ENCODE data around the gene KCNS3.

KCNS3 gene

DNA sequence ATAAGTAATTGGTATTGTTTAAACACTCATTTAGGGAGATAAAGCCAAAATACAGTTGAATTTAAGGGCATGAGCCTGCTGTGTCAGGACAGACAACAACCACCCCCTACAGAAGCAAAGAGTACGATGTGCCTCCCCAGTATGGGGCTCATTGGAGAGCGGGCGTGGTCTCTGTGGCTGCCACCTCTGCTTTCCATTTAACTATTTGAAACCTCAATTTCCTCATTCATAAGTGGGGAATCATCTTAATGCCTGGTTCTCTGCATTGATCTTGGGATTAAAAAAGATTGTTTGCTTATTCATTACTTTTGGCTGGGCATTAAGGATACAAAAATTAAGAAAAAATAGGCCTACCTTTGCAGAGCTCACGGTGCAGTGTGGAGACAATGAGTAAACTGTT, 21.4 kb downstream of the KCNS3 start:
- Histone ChIP-seq H3K4me2 (ENCODE audit: low read length, poor library complexity, severe bottlenecking) (no peak overlapping the region), H3K79me1 (replicated peaks; ENCODE audit: low read length, poor library complexity, severe bottlenecking) (peaks cover 14% of the 10 kb centered on the region), H3K27me3 (ENCODE audit: control insufficient read depth in 1 of 2, insufficient read depth in 1 of 2, low read length in 2 of 2) (no peaks in the 10 kb centered on the region), H3K9ac (ENCODE audit: low read length) (no peak overlapping the region), H3K14ac (ENCODE audit: low read length in 2 of 2) (no peak overlapping the region), H3K4me3 (ENCODE audit: insufficient read depth in 1 of 2, low read depth in 1 of 2, low read length in 2 of 2) (no peak overlapping the region), H3K18ac (ENCODE audit: low read depth in 1 of 2, low read length in 2 of 2) (no peak overlapping the region), H3K23ac (ENCODE audit: low read length in 2 of 2) (no peak overlapping the region), H3K36me3 (ENCODE audit: control insufficient read depth in 1 of 2, insufficient read depth in 2 of 2, low read depth in 1 of 2, low read length in 2 of 2) (no peaks in the 10 kb centered on the region), H3K4me1 (ENCODE audit: control insufficient read depth, insufficient read depth, low read depth, low read length) (peaks cover 4% of the 10 kb centered on the region), H3K27ac (ENCODE audit: low read length, poor library complexity, severe bottlenecking) (no peak overlapping the region), H2BK5ac (ENCODE audit: low read depth, low read length, poor library complexity, severe bottlenecking) (no peak overlapping the region), H3K4ac (ENCODE audit: low read depth in 1 of 2, low read length in 2 of 2) (no peak overlapping the region), H4K8ac (ENCODE audit: low read length) (no peak overlapping the region), H2AFZ (ENCODE audit: low read depth, low read length) (no peak overlapping the region), H2BK120ac (ENCODE audit: low read depth, low read length) (no peak overlapping the region), H3K9me3 (ENCODE audit: control insufficient read depth, low read length) (no peaks in the 10 kb centered on the region), H2BK15ac (ENCODE audit: low read depth, poor library complexity, severe bottlenecking) (no peak overlapping the region), H2AK5ac (ENCODE audit: low read length, severe bottlenecking) (no peak overlapping the region), H4K91ac (ENCODE audit: low read length) (no peak overlapping the region), H2BK12ac (ENCODE audit: low read length in 2 of 2) (no peak overlapping the region)
- DNase-seq: no peak
- 81% methylated on average over 2 of the region's 4 CpGs for WGBS

DNA sequence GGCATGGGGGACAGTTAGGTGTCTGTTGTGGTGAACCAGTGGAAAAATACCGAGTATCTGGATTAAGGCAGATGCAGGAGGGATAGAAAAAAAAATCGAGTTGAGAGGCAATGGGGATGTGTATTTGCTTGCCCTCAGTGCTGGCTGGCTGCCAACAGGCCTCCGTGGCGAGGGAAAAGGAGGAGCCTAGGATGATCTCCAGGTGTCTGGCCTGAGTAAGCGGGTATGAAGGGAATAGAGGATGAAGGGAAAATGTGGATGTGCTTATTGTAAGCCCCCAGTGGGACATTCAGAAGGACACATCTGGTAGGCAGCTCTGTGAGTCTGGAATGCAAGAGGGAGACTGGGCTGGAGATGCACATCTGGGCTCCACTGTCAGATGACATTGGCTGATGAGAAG, 22.8 kb downstream of the KCNS3 start:
- H3K23ac ChIP-seq (ENCODE audit: low read length in 2 of 2): no peak overlapping the region
- no peak overlapping the region for H2AFZ ChIP-seq (ENCODE audit: low read depth, low read length)
- H3K9me3 ChIP-seq (ENCODE audit: control insufficient read depth, low read length): no peaks in the 10 kb centered on the region
- H3K4me1 ChIP-seq (ENCODE audit: control insufficient read depth, insufficient read depth, low read depth, low read length): peaks cover 4% of the 10 kb centered on the region
- no peak overlapping the region for H3K9ac ChIP-seq (ENCODE audit: low read length)
- no peak overlapping the region for H2AK5ac ChIP-seq (ENCODE audit: low read length, severe bottlenecking)
- DNase-seq: no peak
- H3K4me2 ChIP-seq (ENCODE audit: low read length, poor library complexity, severe bottlenecking): no peak overlapping the region
- H2BK12ac ChIP-seq (ENCODE audit: low read length in 2 of 2): no peak overlapping the region
- no peak overlapping the region for H3K4ac ChIP-seq (ENCODE audit: low read depth in 1 of 2, low read length in 2 of 2)
- no peak overlapping the region for H3K27ac ChIP-seq (ENCODE audit: low read length, poor library complexity, severe bottlenecking)
- no peaks in the 10 kb centered on the region for H3K27me3 ChIP-seq (ENCODE audit: control insufficient read depth in 1 of 2, insufficient read depth in 1 of 2, low read length in 2 of 2)
- peaks cover 13% of the 10 kb centered on the region for H3K79me1 ChIP-seq (replicated peaks; ENCODE audit: low read length, poor library complexity, severe bottlenecking)
- no peak overlapping the region for H4K91ac ChIP-seq (ENCODE audit: low read length)
- H2BK120ac ChIP-seq (ENCODE audit: low read depth, low read length): no peak overlapping the region
- WGBS: 53% methylated on average over 5 of the region's 5 CpGs
- no peak overlapping the region for H3K14ac ChIP-seq (ENCODE audit: low read length in 2 of 2)
- no peak overlapping the region for H2BK15ac ChIP-seq (ENCODE audit: low read depth, poor library complexity, severe bottlenecking)
- H3K36me3 ChIP-seq (ENCODE audit: control insufficient read depth in 1 of 2, insufficient read depth in 2 of 2, low read depth in 1 of 2, low read length in 2 of 2): no peaks in the 10 kb centered on the region
- H4K8ac ChIP-seq (ENCODE audit: low read length): no peak overlapping the region
- no peak overlapping the region for H2BK5ac ChIP-seq (ENCODE audit: low read depth, low read length, poor library complexity, severe bottlenecking)
- no peak overlapping the region for H3K4me3 ChIP-seq (ENCODE audit: insufficient read depth in 1 of 2, low read depth in 1 of 2, low read length in 2 of 2)
- no peak overlapping the region for H3K18ac ChIP-seq (ENCODE audit: low read depth in 1 of 2, low read length in 2 of 2)

DNA sequence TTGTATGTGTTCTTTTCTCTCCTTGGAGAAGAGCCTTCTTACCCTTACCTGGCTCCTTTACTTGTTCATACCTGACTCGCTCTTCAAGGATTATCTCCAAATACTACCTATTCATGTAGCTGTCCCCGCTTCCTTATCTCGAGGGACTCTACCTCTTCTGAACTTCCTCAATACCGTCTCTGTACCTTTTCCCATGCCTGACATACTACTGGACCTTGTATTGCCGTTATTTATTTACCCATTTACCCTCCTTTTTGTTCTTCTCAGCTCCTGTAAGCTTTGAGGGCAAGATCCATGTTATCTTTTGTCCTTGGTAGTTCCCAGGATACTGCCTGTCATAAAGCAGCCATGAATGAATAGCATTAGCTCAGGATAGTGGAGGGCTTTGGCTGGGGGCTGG, 32.5 kb downstream of the KCNS3 start:
- H3K27me3 ChIP-seq (ENCODE audit: control insufficient read depth in 1 of 2, insufficient read depth in 1 of 2, low read length in 2 of 2): no peaks in the 10 kb centered on the region
- no peak overlapping the region for H2BK12ac ChIP-seq (ENCODE audit: low read length in 2 of 2)
- H2BK15ac ChIP-seq (ENCODE audit: low read depth, poor library complexity, severe bottlenecking): no peak overlapping the region
- no peak overlapping the region for H3K18ac ChIP-seq (ENCODE audit: low read depth in 1 of 2, low read length in 2 of 2)
- no peak overlapping the region for H3K27ac ChIP-seq (ENCODE audit: low read length, poor library complexity, severe bottlenecking)
- H2BK120ac ChIP-seq (ENCODE audit: low read depth, low read length): no peak overlapping the region
- H2AK5ac ChIP-seq (ENCODE audit: low read length, severe bottlenecking): no peak overlapping the region
- no peak overlapping the region for H3K4me2 ChIP-seq (ENCODE audit: low read length, poor library complexity, severe bottlenecking)
- H3K36me3 ChIP-seq (ENCODE audit: control insufficient read depth in 1 of 2, insufficient read depth in 2 of 2, low read depth in 1 of 2, low read length in 2 of 2): no peaks in the 10 kb centered on the region
- H2BK5ac ChIP-seq (ENCODE audit: low read depth, low read length, poor library complexity, severe bottlenecking): no peak overlapping the region
- H3K9ac ChIP-seq (ENCODE audit: low read length): no peak overlapping the region
- H4K91ac ChIP-seq (ENCODE audit: low read length): no peak overlapping the region
- no peak overlapping the region for H3K14ac ChIP-seq (ENCODE audit: low read length in 2 of 2)
- H3K4ac ChIP-seq (ENCODE audit: low read depth in 1 of 2, low read length in 2 of 2): no peak overlapping the region
- H3K4me1 ChIP-seq (ENCODE audit: control insufficient read depth, insufficient read depth, low read depth, low read length): no peaks in the 10 kb centered on the region
- no peak overlapping the region for H3K4me3 ChIP-seq (ENCODE audit: insufficient read depth in 1 of 2, low read depth in 1 of 2, low read length in 2 of 2)
- H3K23ac ChIP-seq (ENCODE audit: low read length in 2 of 2): no peak overlapping the region
- no peaks in the 10 kb centered on the region for H3K9me3 ChIP-seq (ENCODE audit: control insufficient read depth, low read length)
- 70% methylated on average over 5 of the region's 5 CpGs for whole genome bisulfite sequencing
- H4K8ac ChIP-seq (ENCODE audit: low read length): no peak overlapping the region
- no peak overlapping the region for H2AFZ ChIP-seq (ENCODE audit: low read depth, low read length)
- peaks cover 14% of the 10 kb centered on the region for H3K79me1 ChIP-seq (replicated peaks; ENCODE audit: low read length, poor library complexity, severe bottlenecking)
- no peak for DNase-seq

DNA sequence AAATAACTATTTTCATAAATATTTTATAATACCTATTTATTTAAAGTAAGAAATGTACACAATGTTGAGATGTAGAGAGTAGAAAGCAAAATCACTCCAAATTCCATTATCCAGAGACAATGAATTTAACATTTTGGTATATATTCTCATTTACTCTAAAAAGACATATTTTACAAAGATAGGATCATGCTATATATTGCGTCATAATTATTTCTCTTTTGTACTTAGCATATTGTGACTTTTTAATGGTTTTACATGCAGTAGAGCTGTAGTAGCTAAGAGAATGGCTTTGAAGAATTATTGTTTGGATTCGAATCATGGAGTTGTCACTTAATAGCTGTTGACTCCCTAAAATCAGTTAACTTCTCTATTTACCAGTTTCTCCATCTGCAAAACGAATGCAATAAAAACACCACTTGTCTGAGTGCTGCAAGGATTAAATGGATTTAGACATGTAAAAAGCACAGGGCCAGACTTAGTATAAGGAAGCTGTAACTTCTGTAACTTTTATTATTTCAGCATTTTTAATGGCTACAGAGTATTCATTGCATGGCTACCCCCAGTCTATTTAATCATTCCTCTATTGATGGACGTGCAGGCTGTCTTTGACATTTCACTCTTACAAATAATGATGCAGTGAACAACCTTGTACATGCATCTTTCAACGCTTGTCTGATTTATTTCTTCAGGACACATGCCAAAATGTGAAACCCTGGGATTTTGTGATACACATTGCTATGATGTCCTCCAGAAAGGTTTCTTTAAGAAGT, 33.2 kb downstream of the KCNS3 start:
- no peak for DNase-seq
- WGBS: 79% methylated on average over 2 of the region's 5 CpGs

More for the DNA sequence above, 33.2 kb downstream of the KCNS3 start:
- no peak overlapping the region for H3K4me3 ChIP-seq (ENCODE audit: insufficient read depth in 1 of 2, low read depth in 1 of 2, low read length in 2 of 2)
- no peak overlapping the region for H4K91ac ChIP-seq (ENCODE audit: low read length)
- no peak overlapping the region for H3K27ac ChIP-seq (ENCODE audit: low read length, poor library complexity, severe bottlenecking)
- H2BK15ac ChIP-seq (ENCODE audit: low read depth, poor library complexity, severe bottlenecking): no peak overlapping the region
- no peak overlapping the region for H2BK5ac ChIP-seq (ENCODE audit: low read depth, low read length, poor library complexity, severe bottlenecking)
- no peak overlapping the region for H2AK5ac ChIP-seq (ENCODE audit: low read length, severe bottlenecking)
- H3K4me1 ChIP-seq (ENCODE audit: control insufficient read depth, insufficient read depth, low read depth, low read length): peaks cover 4% of the 10 kb centered on the region
- no peaks in the 10 kb centered on the region for H3K9me3 ChIP-seq (ENCODE audit: control insufficient read depth, low read length)
- no peaks in the 10 kb centered on the region for H3K27me3 ChIP-seq (ENCODE audit: control insufficient read depth in 1 of 2, insufficient read depth in 1 of 2, low read length in 2 of 2)
- H2AFZ ChIP-seq (ENCODE audit: low read depth, low read length): no peak overlapping the region
- H2BK12ac ChIP-seq (ENCODE audit: low read length in 2 of 2): no peak overlapping the region
- H3K79me1 ChIP-seq (replicated peaks; ENCODE audit: low read length, poor library complexity, severe bottlenecking): peaks cover 14% of the 10 kb centered on the region
- no peak overlapping the region for H3K4me2 ChIP-seq (ENCODE audit: low read length, poor library complexity, severe bottlenecking)
- no peak overlapping the region for H3K18ac ChIP-seq (ENCODE audit: low read depth in 1 of 2, low read length in 2 of 2)
- no peak overlapping the region for H3K14ac ChIP-seq (ENCODE audit: low read length in 2 of 2)
- no peak overlapping the region for H3K9ac ChIP-seq (ENCODE audit: low read length)
- H3K4ac ChIP-seq (ENCODE audit: low read depth in 1 of 2, low read length in 2 of 2): no peak overlapping the region
- no peak overlapping the region for H4K8ac ChIP-seq (ENCODE audit: low read length)
- H3K36me3 ChIP-seq (ENCODE audit: control insufficient read depth in 1 of 2, insufficient read depth in 2 of 2, low read depth in 1 of 2, low read length in 2 of 2): no peaks in the 10 kb centered on the region
- no peak overlapping the region for H3K23ac ChIP-seq (ENCODE audit: low read length in 2 of 2)
- no peak overlapping the region for H2BK120ac ChIP-seq (ENCODE audit: low read depth, low read length)
